NCI-H2029 treated with DMSO at 0.1 percent for 48 hours (cell line): ENCODE results near the gene TMEM60.
"Not testable (repeated sequence)": the region's sequence is repeated elsewhere in the genome, so short reads cannot be mapped to it uniquely, and the experiment has no call there.

Experiments
- DNase-seq: peaks from one replicate; lab custom pipeline; 2025; lab: John Stamatoyannopoulos, UW

TMEM60 gene

GRCh38 chr7:77811516-77812289 lies 13.5 kb upstream of the TMEM60 start:
- DNase-seq, result no peak

GRCh38 chr7:77808517-77808916 lies 10.3 kb upstream of the TMEM60 start:
- DNase-seq, result no peak

GRCh38 chr7:77806425-77806824 lies 8.2 kb upstream of the TMEM60 start:
- no peak for DNase-seq

- no peak for DNase-seq
These were observed 4.5 kb upstream of the TMEM60 start for GRCh38 chr7:77802557-77803405.

GRCh38 chr7:77800730-77801129 lies 2.5 kb upstream of the TMEM60 start:
- no peak for DNase-seq

- no peak for DNase-seq
These were observed 1.9 kb upstream of the TMEM60 start for GRCh38 chr7:77800158-77800557.

- peak; percentile 9 for DNase-seq
These were observed 1.1 kb upstream of the TMEM60 start for GRCh38 chr7:77799078-77799964.

- no peak for DNase-seq
These were observed 370 bp downstream of the TMEM60 start for GRCh38 chr7:77797734-77798393.

- no peak for DNase-seq
These were observed 1.3 kb downstream of the TMEM60 start for GRCh38 chr7:77796960-77797359.

GRCh38 chr7:77796109-77796508 lies 2.1 kb downstream of the TMEM60 start:
- DNase-seq, result no peak

- DNase-seq, result no peak
These were observed 4.2 kb downstream of the TMEM60 start for GRCh38 chr7:77794000-77794399.

GRCh38 chr7:77791956-77792355 lies 6.3 kb downstream of the TMEM60 start:
- no peak for DNase-seq

GRCh38 chr7:77791336-77791735 lies 6.9 kb downstream of the TMEM60 start:
- DNase-seq, result peak; percentile 82

- DNase-seq, result no peak
These were observed 9.8 kb downstream of the TMEM60 start for GRCh38 chr7:77788327-77788902.

GRCh38 chr7:77786741-77787140 lies 11.5 kb downstream of the TMEM60 start:
- DNase-seq, result no peak

GRCh38 chr7:77786018-77786417 lies 12.2 kb downstream of the TMEM60 start:
- no peak for DNase-seq

GRCh38 chr7:77784426-77784825 lies 13.8 kb downstream of the TMEM60 start:
- not testable (repeated sequence) for DNase-seq

GRCh38 chr7:77783545-77783944 lies 14.7 kb downstream of the TMEM60 start:
- DNase-seq, result peak; percentile 61

GRCh38 chr7:77783111-77783510 lies 15.1 kb downstream of the TMEM60 start:
- no peak for DNase-seq

GRCh38 chr7:77782383-77782782 lies 15.9 kb downstream of the TMEM60 start:
- no peak for DNase-seq

GRCh38 chr7:77778535-77778934 lies 19.7 kb downstream of the TMEM60 start:
- no peak for DNase-seq
